Mucosa of descending colon (tissue), 3 donors: ENCODE measurements around the gene ZNF618. TPM values are rescaled to one million over a fixed set of nuclear protein-coding genes. Genes with fewer than 3 reads are reported as not detected.

Experiments used
- ATAC-seq: fragments of 200-7000 bp; cut with Tn5 transposase; one replicate; pipeline ENCODE4 v1.9.1; 2020; ENCODE audit warnings: mild to moderate bottlenecking, moderate library complexity
- DNase-seq, 3 donors: peaks; one replicate each; pipeline ENCODE4 v3.0.0-alpha.2; 2020
- H3K36me3 ChIP-seq: fragments of 200-600 bp; one replicate; pipeline ENCODE4 v1.8.0; 2021; ENCODE audit warnings: low read depth, mild to moderate bottlenecking
- H3K4me1 ChIP-seq: fragments of 200-600 bp; one replicate; pipeline ENCODE4 v1.8.0; 2021; ENCODE audit warnings: low read depth, mild to moderate bottlenecking
- H3K4me3 ChIP-seq: fragments of 200-600 bp; one replicate; pipeline ENCODE4 v1.8.0; 2021; ENCODE audit warnings: mild to moderate bottlenecking
- H3K9me3 ChIP-seq: fragments of 200-600 bp; one replicate; pipeline ENCODE4 v1.8.0; 2021; ENCODE audit warnings: mild to moderate bottlenecking
- CTCF ChIP-seq: fragments of 200-600 bp; IDR thresholded peaks from one replicate; pipeline ENCODE4 v1.8.0; 2022; ENCODE audit warnings: antibody characterized with exemption, mild to moderate bottlenecking
- intact Hi-C, 2 donors: fragments of 100-400 bp; cut with DNase I in 1 of 2; cut with micrococcal nuclease in 1 of 2; formaldehyde crosslinking; loops; one replicate each; pipeline versions ENCODE4 v1.11.0 to v1.11.1; 2022; cut with DNase I, micrococcal nuclease
- total RNA-seq, 3 donors: library from RNA; stranded (reverse); fragmentation: NEBNext Ultra II Directional in 2 of 3; extraction: Animal tissue kit (Norgen Biotek cat#: 25700) in 2 of 3; gene quantifications; one replicate each; pipeline versions ENCODE4 v1.2.1 to v1.2.4, GENCODE V29; 2021 to 2023
- donor health status: DM: no; HTN: no; CAD: no; lungs with moderate emphysema.
- donor health status: DM: no; HTN: no; CAD: no.
- donor health status: DM: no; HTN: yes; CAD: no.

The ZNF618 gene
- total RNA-seq, 3 donors from 2014 or later: 2.7 to 6.2 (median 3.7) TPM

- DNase-seq: no peak
- no peaks in the 10 kb centered on the region for H3K4me1 ChIP-seq
- no peak overlapping the region for H3K4me3 ChIP-seq
- peaks cover 14% of the 10 kb centered on the region for H3K9me3 ChIP-seq
- no peak for ATAC-seq
- TF ChIP-seq CTCF: no peak
- intact Hi-C loops: no loop called here
- H3K36me3 ChIP-seq: no peaks in the 10 kb centered on the region
Measured at GRCh38 chr9:114026335-114026734, 150.2 kb downstream of the ZNF618 start.

GRCh38 chr9:114027159-114027862, 151.2 kb downstream of the ZNF618 start:
- TF ChIP-seq CTCF: no peak
- no peak for ATAC-seq
- H3K4me1 ChIP-seq: no peaks in the 10 kb centered on the region
- intact Hi-C loops: no loop called here
- H3K36me3 ChIP-seq: no peaks in the 10 kb centered on the region
- H3K9me3 ChIP-seq: peaks cover 14% of the 10 kb centered on the region
- H3K4me3 ChIP-seq: no peak overlapping the region
- no peak for DNase-seq

- ATAC-seq (no peak), DNase-seq (no peak)
- H3K9me3 ChIP-seq: peaks cover 10% of the 10 kb centered on the region
- no peaks in the 10 kb centered on the region for H3K36me3 ChIP-seq
- no peak for TF ChIP-seq CTCF
- no peak overlapping the region for H3K4me3 ChIP-seq
- H3K4me1 ChIP-seq: no peaks in the 10 kb centered on the region
- intact Hi-C loops: no loop called here
Measured at GRCh38 chr9:114027863-114028465, 151.9 kb downstream of the ZNF618 start.

- no peak for TF ChIP-seq CTCF
- no peak for ATAC-seq
- no peak for DNase-seq
- intact Hi-C loops: no loop called here
- no peaks in the 10 kb centered on the region for H3K36me3 ChIP-seq
- H3K4me1 ChIP-seq: no peaks in the 10 kb centered on the region
- H3K4me3 ChIP-seq: no peak overlapping the region
- peaks cover 4% of the 10 kb centered on the region for H3K9me3 ChIP-seq
Measured at GRCh38 chr9:114028646-114029045, 152.5 kb downstream of the ZNF618 start.

- no peaks in the 10 kb centered on the region for H3K4me1 ChIP-seq
- H3K9me3 ChIP-seq: no peaks in the 10 kb centered on the region
- intact Hi-C loops: no loop called here
- no peaks in the 10 kb centered on the region for H3K36me3 ChIP-seq
- TF ChIP-seq CTCF: no peak
- ATAC-seq (no peak), DNase-seq (no peak)
- no peak overlapping the region for H3K4me3 ChIP-seq
Measured at GRCh38 chr9:114029311-114030170, 153.4 kb downstream of the ZNF618 start.
